ENCODE measurements around the gene GPR3. TPM values are rescaled to one million over a fixed set of nuclear protein-coding genes. Genes with fewer than 3 reads are reported as not detected.

Gene GPR3
- total RNA-seq, 1 donor from 2014 or later: 7.0 TPM

- Mint-ChIP-seq H3K36me3 (ENCODE audit: low read depth) (no peaks in the 10 kb centered on the region), H3K4me3 (peak overlapping the region; percentile 75), H3K4me1 (peaks cover 9% of the 10 kb centered on the region), H3K27me3 (ENCODE audit: low read depth) (peaks cover 41% of the 10 kb centered on the region), H3K9me3 (no peaks in the 10 kb centered on the region), H3K27ac (ENCODE audit: unreplicated experiment) (peak overlapping the region; percentile 50)
- no peak for TF ChIP-seq CTCF (conservative IDR thresholded peaks at IDR 0.05)
- no peak for DNase-seq (ENCODE audit: low read depth, low spot score)
These were observed 40.8 kb upstream of the GPR3 start for GRCh38 chr1:27351541-27352107.

GRCh38 chr1:27353166-27353565 is 39.3 kb upstream of the GPR3 start:
- DNase-seq (ENCODE audit: low read depth, low spot score): no peak

GRCh38 chr1:27353629-27354028 is 38.8 kb upstream of the GPR3 start:
- peaks cover 41% of the 10 kb centered on the region for H3K27me3 Mint-ChIP-seq (ENCODE audit: low read depth)
- H3K27ac Mint-ChIP-seq (ENCODE audit: unreplicated experiment): no peak overlapping the region
- no peaks in the 10 kb centered on the region for H3K36me3 Mint-ChIP-seq (ENCODE audit: low read depth)
- peaks cover 9% of the 10 kb centered on the region for H3K4me1 Mint-ChIP-seq
- no peak for DNase-seq (ENCODE audit: low read depth, low spot score)
- TF ChIP-seq CTCF (conservative IDR thresholded peaks at IDR 0.05): no peak
- no peaks in the 10 kb centered on the region for H3K9me3 Mint-ChIP-seq
- H3K4me3 Mint-ChIP-seq: no peak overlapping the region

More at GRCh38 chr1:27353166-27353565, 39.3 kb upstream of the GPR3 start:
- Mint-ChIP-seq H3K4me3 (no peak overlapping the region), H3K27me3 (ENCODE audit: low read depth) (peaks cover 40% of the 10 kb centered on the region), H3K27ac (ENCODE audit: unreplicated experiment) (no peak overlapping the region), H3K36me3 (ENCODE audit: low read depth) (no peaks in the 10 kb centered on the region), H3K9me3 (no peaks in the 10 kb centered on the region), H3K4me1 (peaks cover 9% of the 10 kb centered on the region)
- no peak for TF ChIP-seq CTCF (conservative IDR thresholded peaks at IDR 0.05)

- peaks cover 45% of the 10 kb centered on the region for H3K27me3 Mint-ChIP-seq (ENCODE audit: low read depth)
- DNase-seq (ENCODE audit: low read depth, low spot score): no peak
- TF ChIP-seq CTCF (conservative IDR thresholded peaks at IDR 0.05): no peak
- H3K9me3 Mint-ChIP-seq: no peaks in the 10 kb centered on the region
- H3K36me3 Mint-ChIP-seq (ENCODE audit: low read depth): no peaks in the 10 kb centered on the region
- no peak overlapping the region for H3K4me3 Mint-ChIP-seq
- peaks cover 15% of the 10 kb centered on the region for H3K4me1 Mint-ChIP-seq
- H3K27ac Mint-ChIP-seq (ENCODE audit: unreplicated experiment): no peak overlapping the region
These were observed 36.7 kb upstream of the GPR3 start for GRCh38 chr1:27355683-27356082.

GRCh38 chr1:27356277-27356618 is 36.2 kb upstream of the GPR3 start:
- DNase-seq (ENCODE audit: low read depth, low spot score): no peak
- Mint-ChIP-seq H3K36me3 (ENCODE audit: low read depth) (no peaks in the 10 kb centered on the region), H3K27ac (ENCODE audit: unreplicated experiment) (no peak overlapping the region), H3K9me3 (no peaks in the 10 kb centered on the region), H3K4me3 (no peak overlapping the region), H3K4me1 (peaks cover 13% of the 10 kb centered on the region), H3K27me3 (ENCODE audit: low read depth) (peaks cover 45% of the 10 kb centered on the region)
- TF ChIP-seq CTCF (conservative IDR thresholded peaks at IDR 0.05): no peak

Measured in neural crest cell (in vitro differentiated cells).